Daoy (cell line): ENCODE results near the gene TMEM175. TPM values are rescaled to one million over a fixed set of nuclear protein-coding genes. Genes with fewer than 3 reads are reported as not detected.

ENCODE experiments used
- DNase-seq: peaks from one replicate; pipeline ENCODE4 v3.0.0-alpha.2; 2015; ENCODE audit warnings: low read depth
- total RNA-seq: library from RNA; depleted of rRNA; stranded (reverse); fragments of >200 nt; shearing (Covaris generic); gene quantifications from 2 replicates; pipeline ENCODE4 v1.2.3, GENCODE V29; 2014

TMEM175 gene
- total RNA-seq, 1 experiment from 2014 or later: 12.0 TPM

GRCh38 chr4:898869-899555, 33.2 kb upstream of the TMEM175 start:
- DNase-seq: no peak

- no peak for DNase-seq
These were observed 32.7 kb upstream of the TMEM175 start for GRCh38 chr4:899556-899906.

- no peak for DNase-seq
These were observed 32.2 kb upstream of the TMEM175 start for GRCh38 chr4:900073-900472.

DNA sequence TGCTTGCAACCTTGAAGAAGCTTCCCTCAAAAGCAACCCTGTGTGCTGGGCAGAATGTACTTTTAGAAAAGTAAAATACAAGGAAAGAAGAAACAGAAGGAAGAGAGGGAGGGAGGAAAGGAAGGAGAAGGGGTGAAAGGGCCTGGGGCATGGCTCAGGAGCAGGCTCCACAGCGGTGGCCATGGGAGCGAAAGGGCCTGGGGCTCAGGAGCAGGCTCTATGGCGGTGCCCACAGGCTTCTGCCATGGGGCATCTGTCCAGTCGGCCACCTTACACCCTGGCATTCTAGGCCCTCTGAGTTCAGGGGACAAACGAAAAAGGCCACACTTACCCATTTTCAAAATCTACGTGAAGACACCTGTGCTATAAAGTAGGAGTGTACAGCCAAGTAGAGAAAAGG, 31.5 kb upstream of the TMEM175 start:
- no peak for DNase-seq

GRCh38 chr4:901192-901910, 30.9 kb upstream of the TMEM175 start:
- no peak for DNase-seq

DNA sequence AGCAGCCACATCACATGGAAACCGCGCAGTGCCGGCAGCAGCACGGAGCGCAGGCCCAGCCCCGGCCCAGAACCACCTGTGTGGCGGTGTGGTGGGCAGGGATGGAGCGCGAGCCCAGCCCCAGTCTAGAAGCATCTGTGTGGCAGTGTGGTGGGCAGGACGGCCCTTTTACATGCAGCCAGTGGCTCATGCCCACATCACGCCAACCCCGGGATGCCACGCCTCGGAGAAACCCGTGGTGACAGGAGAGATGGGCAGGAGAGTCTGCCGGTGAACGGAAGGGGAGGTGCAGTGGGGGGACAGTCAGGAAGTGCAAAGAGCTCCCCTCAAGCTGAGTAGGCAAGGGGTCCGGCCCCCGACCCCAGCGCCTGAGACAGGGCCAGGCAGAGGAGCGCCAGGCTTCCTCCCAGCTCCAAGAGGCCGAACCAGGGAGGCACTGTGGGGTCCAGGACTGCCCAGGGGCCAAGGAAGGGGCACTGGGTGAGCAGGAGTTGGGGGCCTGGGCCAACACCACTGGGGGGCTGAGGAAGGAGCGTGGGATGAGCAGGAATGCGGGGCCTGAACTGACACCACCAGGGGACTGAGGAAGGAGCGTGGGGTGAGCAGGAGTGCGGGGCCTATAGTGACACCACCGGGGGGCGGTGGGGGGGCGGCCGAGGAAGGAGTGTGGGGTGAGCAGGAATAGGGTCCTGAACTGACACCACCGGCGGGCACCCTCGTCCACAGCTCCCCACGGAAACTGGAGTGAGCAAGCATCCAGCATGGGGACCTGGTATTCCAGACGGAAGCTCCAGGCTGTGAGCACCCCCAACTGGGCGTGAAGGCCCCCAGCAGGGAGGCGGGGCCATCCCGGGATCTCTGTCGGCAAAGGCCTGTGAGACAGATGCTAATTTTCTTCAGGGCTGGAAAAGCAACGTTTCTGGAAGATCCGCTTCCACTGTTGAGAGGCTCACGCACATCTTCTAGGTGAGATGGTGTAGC, 28.9 kb upstream of the TMEM175 start:
- DNase-seq: no peak

- no peak for DNase-seq
These were observed 26.5 kb upstream of the TMEM175 start for GRCh38 chr4:905485-906338.

- no peak for DNase-seq
These were observed 25.7 kb upstream of the TMEM175 start for GRCh38 chr4:906339-907102.

DNA sequence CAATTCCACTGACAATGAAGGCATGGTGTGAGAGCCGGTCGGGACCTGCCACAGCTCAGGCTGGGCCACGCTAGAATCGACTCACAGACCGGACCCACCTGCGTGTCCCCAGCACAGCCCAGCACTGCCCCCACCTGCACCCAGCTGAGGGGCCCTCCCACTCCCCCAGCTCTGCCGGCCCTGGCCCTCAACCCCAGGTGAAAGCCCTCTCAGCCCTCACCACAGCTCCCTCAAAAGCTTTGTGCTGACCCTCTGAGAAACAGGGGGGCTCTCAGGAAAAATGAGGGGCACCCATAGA, 25.2 kb upstream of the TMEM175 start:
- DNase-seq: no peak

- no peak for DNase-seq
These were observed 24.4 kb upstream of the TMEM175 start for GRCh38 chr4:907691-908425.

DNA sequence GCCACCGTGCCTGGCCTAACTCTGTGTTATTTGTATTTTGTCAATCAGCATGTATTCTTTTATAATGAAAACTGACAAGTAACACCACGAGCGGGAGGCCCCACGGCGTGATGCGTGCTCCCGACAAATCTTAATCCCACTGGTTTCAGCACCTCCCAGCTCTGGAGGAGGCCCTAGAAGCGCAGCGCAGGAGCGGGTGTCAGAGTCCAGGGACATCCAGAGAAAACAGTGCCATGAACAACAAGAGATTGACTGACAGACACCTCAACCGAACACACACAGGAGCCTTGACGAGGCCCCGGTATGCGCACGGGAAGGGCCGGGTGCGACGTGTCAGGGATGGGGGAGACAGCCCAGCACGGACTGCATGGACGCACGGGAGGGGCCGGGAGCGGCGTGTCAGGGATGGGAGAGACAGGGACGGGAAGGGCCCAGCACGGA, 23.1 kb upstream of the TMEM175 start:
- no peak for DNase-seq

GRCh38 chr4:909821-910220, 22.4 kb upstream of the TMEM175 start:
- DNase-seq: no peak

GRCh38 chr4:910366-911091, 21.7 kb upstream of the TMEM175 start:
- no peak for DNase-seq

- no peak for DNase-seq
These were observed 21.0 kb upstream of the TMEM175 start for GRCh38 chr4:911221-911751.

GRCh38 chr4:911871-912490, 20.3 kb upstream of the TMEM175 start:
- no peak for DNase-seq

GRCh38 chr4:912548-913279, 19.5 kb upstream of the TMEM175 start:
- no peak for DNase-seq

- no peak for DNase-seq
These were observed 19.0 kb upstream of the TMEM175 start for GRCh38 chr4:913280-913618.

- DNase-seq: no peak
These were observed 17.7 kb upstream of the TMEM175 start for GRCh38 chr4:914531-914930.
